HepG2 (cell line): ENCODE results near the gene EIF4A3. TPM values are rescaled to one million over a fixed set of nuclear protein-coding genes. Genes with fewer than 3 reads are reported as not detected.

Experiments used
- ATF2 ChIP-seq: sonication (generic); formaldehyde crosslinking; IDR thresholded peaks from 2 replicates; pipeline ENCODE4 v1.4.0; 2020; ENCODE audit warnings: missing genetic modification reagents
- ATRX ChIP-seq: sonication (generic); formaldehyde crosslinking; IDR thresholded peaks from 2 replicates; pipeline ENCODE4 v1.4.0; 2020; ENCODE audit warnings: missing genetic modification reagents, borderline replicate concordance
- GPBP1L1 ChIP-seq: sonication (generic); formaldehyde crosslinking; IDR thresholded peaks from 2 replicates; pipeline ENCODE4 v1.5.0; 2020; ENCODE audit warnings: mild to moderate bottlenecking, missing genetic modification reagents
- HDAC2 ChIP-seq: sonication (generic); formaldehyde crosslinking; IDR thresholded peaks from 2 replicates; pipeline ENCODE4 v1.4.0; 2020; ENCODE audit warnings: missing genetic modification reagents
- PAWR ChIP-seq: sonication (generic); formaldehyde crosslinking; IDR thresholded peaks from 2 replicates; pipeline ENCODE4 v1.4.0; 2020; ENCODE audit warnings: missing genetic modification reagents, mild to moderate bottlenecking, borderline replicate concordance
- ZBTB37 ChIP-seq: sonication (generic); formaldehyde crosslinking; IDR thresholded peaks from 2 replicates; pipeline ENCODE4 v1.4.0; 2020; ENCODE audit warnings: mild to moderate bottlenecking, missing genetic modification reagents
- ZBTB38 ChIP-seq: sonication (generic); formaldehyde crosslinking; IDR thresholded peaks from 2 replicates; pipeline ENCODE4 v1.5.1; 2020; ENCODE audit warnings: mild to moderate bottlenecking, missing genetic modification reagents
- ZBTB40 ChIP-seq, 2 experiments: fragments of 450-650 bp in 1 of 2; sonication (generic) in 1 of 2; formaldehyde crosslinking in 1 of 2; IDR thresholded peaks; 2 replicates each; pipeline versions ENCODE4 v1.6.1 to v1.8.0; 2016 to 2022; ENCODE audit warnings: antibody characterized with exemption in 1 of 2, mild to moderate bottlenecking in 1 of 2, missing genetic modification reagents in 1 of 2
- ZNF17 ChIP-seq: sonication (generic); formaldehyde crosslinking; IDR thresholded peaks from 2 replicates; pipeline ENCODE4 v1.5.0; 2020; ENCODE audit warnings: mild to moderate bottlenecking, missing genetic modification reagents
- ZNF597 ChIP-seq: sonication (generic); formaldehyde crosslinking; IDR thresholded peaks from 2 replicates; pipeline ENCODE4 v1.5.0; 2020; ENCODE audit warnings: missing genetic modification reagents
- ZNF660 ChIP-seq: sonication (generic); formaldehyde crosslinking; IDR thresholded peaks from 2 replicates; pipeline ENCODE4 v1.5.1; 2020; ENCODE audit warnings: mild to moderate bottlenecking, low read depth, missing genetic modification reagents, borderline replicate concordance
- ZNF766 ChIP-seq: sonication (generic); formaldehyde crosslinking; IDR thresholded peaks from 2 replicates; pipeline ENCODE4 v1.5.0; 2020; ENCODE audit warnings: missing genetic modification reagents, borderline replicate concordance
- polyA plus RNA-seq, 8 experiments: library from polyadenylated mRNA; depleted of rRNA in 3 of 8; stranded (reverse) in 7 of 8; unstranded in 1 of 8; fragments of >200 nt; fragmentation: Illumina TruSeq in 4 of 8; extraction: Trizol in 4 of 8; gene quantifications; 2 replicates each; pipeline versions ENCODE4 v1.2.1 to v1.2.3, GENCODE V29; 2011 to 2016; ENCODE audit warnings: low read depth in 4 of 8, missing spikeins in 1 of 8, mixed read lengths in 1 of 8; ENCODE audit not compliant: insufficient read depth in 1 of 8
- total RNA-seq, 5 experiments: library from RNA; depleted of rRNA; stranded (reverse); fragments of >200 nt; fragmentation: Illumina TruSeq; extraction: Trizol; gene quantifications; 2 replicates each; pipeline ENCODE4 v1.2.3, GENCODE V29; 2016; ENCODE audit warnings: low read depth in 1 of 5

EIF4A3 gene
- total and polyA plus RNA-seq, 2 of the 13 experiments (the other 11 are each of a cell fraction or from before 2014, with no cell fraction given) = 145 to 187 TPM

GRCh38 chr17:80101011-80101945 is 45.6 kb downstream of the EIF4A3 start, which contains the start of gene GAA (continued):
- TF ChIP-seq ZBTB40 (IDR thresholded peaks at IDR 0.05) (no peak), ZBTB40 (CRISPR knock-in tag; IDR thresholded peaks at IDR 0.05) (peak; percentile 46; the same call in 1 of the 2 replicates), ZBTB37 (no peak), PAWR (CRISPR knock-in tag) (no peak), ZNF17 (CRISPR knock-in tag) (no peak), GPBP1L1 (no peak), ATF2 (CRISPR knock-in tag) (peak; percentile 34; the same call in 1 of the 2 replicates), ZBTB38 (CRISPR knock-in tag) (peak; percentile 85; the same call in 1 of the 2 replicates), ZNF597 (CRISPR knock-in tag) (no peak), HDAC2 (CRISPR knock-in tag) (no peak; the same call in 1 of the 2 replicates), ZNF766 (no peak; the same call in 1 of the 2 replicates), ZNF660 (CRISPR knock-in tag) (no peak), ATRX (CRISPR knock-in tag) (no peak)
